Upper lobe of left lung (tissue), 6 donors: ENCODE data around the gene HNRNPAB. TPM values are rescaled to one million over a fixed set of nuclear protein-coding genes. Genes with fewer than 3 reads are reported as not detected.
"Not testable (repeated sequence)": the region's sequence is repeated elsewhere in the genome, so short reads cannot be mapped to it uniquely, and the experiment has no call there.

Source experiments
- ATAC-seq, 2 donors: fragments of 200-7000 bp; cut with Tn5 transposase; one replicate each; pipeline ENCODE4 v1.9.1; 2022; ENCODE audit warnings: mild to moderate bottlenecking in 2 of 2, moderate library complexity in 2 of 2; ENCODE audit not compliant: low FRiP score in 2 of 2
- DNase-seq, 2 donors: peaks; one replicate each; pipeline ENCODE4 v3.0.0-alpha.2; 2019 to 2020
- H3K27ac ChIP-seq, 4 donors: fragments of 200-600 bp; sonication (generic); one replicate each; pipeline ENCODE4 v1.5.1; 2016 to 2019
- H3K27me3 ChIP-seq, 4 donors: fragments of 200-600 bp; sonication (generic); one replicate each; pipeline ENCODE4 v1.5.1; 2017 to 2019
- H3K36me3 ChIP-seq, 4 donors: fragments of 200-600 bp; sonication (generic); one replicate each; pipeline ENCODE4 v1.5.1; 2016 to 2019
- H3K4me1 ChIP-seq, 4 donors: fragments of 200-600 bp; sonication (generic); one replicate each; pipeline ENCODE4 v1.5.1; 2018 to 2019
- H3K4me3 ChIP-seq, 4 donors: fragments of 200-600 bp; sonication (generic); one replicate each; pipeline ENCODE4 v1.5.1; 2017 to 2019; ENCODE audit warnings: mild to moderate bottlenecking in 2 of 4, moderate library complexity in 1 of 4
- H3K9me3 ChIP-seq, 4 donors: fragments of 200-600 bp; sonication (generic); one replicate each; pipeline ENCODE4 v1.5.1; 2018 to 2019
- EP300 ChIP-seq, 4 donors: sonication (generic); formaldehyde crosslinking; IDR thresholded peaks; one replicate each; pipeline ENCODE4 v1.5.1; 2017; ENCODE audit warnings: antibody characterized with exemption in 4 of 4, control low read depth in 2 of 4
- POLR2A ChIP-seq, 4 donors: fragments of 450-650 bp; IDR thresholded peaks; one replicate each; pipeline ENCODE4 v1.5.1; 2016 to 2017; ENCODE audit warnings: antibody characterized with exemption in 4 of 4, mild to moderate bottlenecking in 2 of 4
- POLR2AphosphoS5 ChIP-seq, 2 donors: sonication (generic); formaldehyde crosslinking; IDR thresholded peaks; one replicate each; pipeline ENCODE4 v1.5.1; 2017; ENCODE audit warnings: antibody characterized with exemption in 2 of 2
- WGBS, 2 donors: methylation state at CpG; one replicate each; pipeline ENCODE4 v1.1.5; 2017 to 2018; 5-methylcytosine and 5-hydroxymethylcytosine counted together
- total RNA-seq, 6 donors: library from RNA; depleted of rRNA in 4 of 6; stranded (reverse); fragments of >200 nt in 4 of 6; gene quantifications; one replicate each; pipeline versions ENCODE4 v1.1.0 to v1.2.1, GENCODE V29; 2016 to 2021
- TF ChIP-seq, protein P1 (sequence below), 6 experiments: fragments of 450-650 bp in 4 of 6; fragments of 200-600 bp in 2 of 6; sonication (generic) in 2 of 6; IDR thresholded peaks; one replicate each; pipeline ENCODE4 v1.5.1; 2016 to 2019; ENCODE audit warnings: antibody characterized with exemption in 6 of 6
- donor health status: DM: no; HTN: no; CAD: no; lungs with moderate emphysema.
- donor health status: DM: no; HTN: yes; CAD: no; lungs with severe emphysema.

HNRNPAB gene
- total RNA-seq, 6 donors from 2014 or later, result 61.8 to 133 (median 97.7) TPM

DNA sequence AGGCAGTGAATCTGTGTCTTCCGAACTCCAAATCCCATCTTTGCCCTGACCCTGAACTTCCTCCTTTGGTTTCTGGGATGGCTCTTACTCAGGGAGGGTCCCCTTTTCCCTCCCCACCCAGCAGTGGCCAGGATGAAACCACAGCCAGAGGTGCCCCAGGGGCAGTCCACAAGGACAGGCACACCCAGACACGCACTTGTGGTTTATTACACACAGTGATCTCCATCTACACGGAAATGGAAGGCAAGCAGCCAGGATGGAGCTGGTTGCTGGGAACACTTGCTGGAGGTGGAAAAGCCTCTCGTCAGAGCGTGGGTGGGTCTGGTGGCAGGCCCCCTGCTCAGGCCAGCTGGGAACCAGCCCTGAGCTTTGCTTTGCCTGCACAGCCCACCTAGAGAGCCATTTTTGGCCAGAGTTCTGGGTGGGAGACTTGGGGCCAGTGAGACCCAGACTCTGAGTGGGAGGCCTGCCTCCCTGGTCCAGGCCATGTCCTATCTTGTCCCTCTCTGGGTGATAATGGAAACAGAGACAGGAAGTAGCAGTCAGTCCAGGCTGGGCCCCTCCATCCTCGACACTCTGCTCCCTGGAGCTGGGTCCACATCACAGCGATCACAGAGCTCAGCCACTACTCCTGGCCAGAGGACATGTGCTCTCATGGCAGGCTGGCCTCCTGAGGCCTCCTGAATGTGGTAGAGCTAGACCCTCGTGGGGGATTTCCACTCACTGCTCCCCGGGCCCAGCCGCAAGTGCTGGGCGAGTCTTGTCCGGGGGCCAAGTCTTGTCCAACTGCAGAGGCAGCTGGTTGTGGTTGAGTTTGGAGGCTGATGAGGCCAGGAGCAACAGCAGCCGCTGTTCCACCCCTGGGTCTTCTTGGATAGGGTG, 33.3 kb downstream of the HNRNPAB start:
- Histone ChIP-seq H3K4me3 (no peak overlapping the region), H3K27ac (peak overlapping the region in 3 of 4 donors; percentile 41 to 91 (median 82)), H3K36me3 (no peaks in the 10 kb centered on the region), H3K4me1 (peaks cover 53 to 82% (median 60%) of the 10 kb centered on the region in 4 donors), H3K27me3 (no peaks in the 10 kb centered on the region), H3K9me3 (no peaks in the 10 kb centered on the region)
- WGBS, 2 donors, result 66 to 75% methylated on average over 2 to 13 of the region's 13 CpGs
- ATAC-seq, result peak in 1 of 2 donors; percentile 24
- TF ChIP-seq, protein P1, sequence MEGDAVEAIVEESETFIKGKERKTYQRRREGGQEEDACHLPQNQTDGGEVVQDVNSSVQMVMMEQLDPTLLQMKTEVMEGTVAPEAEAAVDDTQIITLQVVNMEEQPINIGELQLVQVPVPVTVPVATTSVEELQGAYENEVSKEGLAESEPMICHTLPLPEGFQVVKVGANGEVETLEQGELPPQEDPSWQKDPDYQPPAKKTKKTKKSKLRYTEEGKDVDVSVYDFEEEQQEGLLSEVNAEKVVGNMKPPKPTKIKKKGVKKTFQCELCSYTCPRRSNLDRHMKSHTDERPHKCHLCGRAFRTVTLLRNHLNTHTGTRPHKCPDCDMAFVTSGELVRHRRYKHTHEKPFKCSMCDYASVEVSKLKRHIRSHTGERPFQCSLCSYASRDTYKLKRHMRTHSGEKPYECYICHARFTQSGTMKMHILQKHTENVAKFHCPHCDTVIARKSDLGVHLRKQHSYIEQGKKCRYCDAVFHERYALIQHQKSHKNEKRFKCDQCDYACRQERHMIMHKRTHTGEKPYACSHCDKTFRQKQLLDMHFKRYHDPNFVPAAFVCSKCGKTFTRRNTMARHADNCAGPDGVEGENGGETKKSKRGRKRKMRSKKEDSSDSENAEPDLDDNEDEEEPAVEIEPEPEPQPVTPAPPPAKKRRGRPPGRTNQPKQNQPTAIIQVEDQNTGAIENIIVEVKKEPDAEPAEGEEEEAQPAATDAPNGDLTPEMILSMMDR (IDR thresholded peaks at IDR 0.05), result no peak
- no peak for TF ChIP-seq POLR2A (IDR thresholded peaks at IDR 0.05)
- no peak for TF ChIP-seq POLR2AphosphoS5 (IDR thresholded peaks at IDR 0.05)
- TF ChIP-seq EP300 (IDR thresholded peaks at IDR 0.05), result no peak
- no peak for DNase-seq

DNA sequence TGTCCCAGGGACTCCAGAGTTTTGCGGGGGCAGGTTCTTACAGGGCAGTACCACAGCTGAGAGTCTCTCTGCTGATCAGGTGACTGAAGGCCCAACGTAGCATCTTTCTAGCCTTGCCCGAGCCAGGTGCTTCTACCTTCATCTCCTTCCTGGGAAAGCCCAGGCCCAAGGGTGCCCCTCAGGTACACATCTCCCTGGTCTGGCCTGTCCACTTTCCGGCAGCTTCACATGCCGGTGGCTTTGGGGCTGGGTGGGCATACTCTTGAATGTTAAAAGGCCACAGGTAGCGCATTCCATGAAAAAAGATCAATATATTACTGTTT, 33.9 kb downstream of the HNRNPAB start:
- peak overlapping the region; percentile 28 to 91 (median 80) for H3K27ac ChIP-seq

DNA sequence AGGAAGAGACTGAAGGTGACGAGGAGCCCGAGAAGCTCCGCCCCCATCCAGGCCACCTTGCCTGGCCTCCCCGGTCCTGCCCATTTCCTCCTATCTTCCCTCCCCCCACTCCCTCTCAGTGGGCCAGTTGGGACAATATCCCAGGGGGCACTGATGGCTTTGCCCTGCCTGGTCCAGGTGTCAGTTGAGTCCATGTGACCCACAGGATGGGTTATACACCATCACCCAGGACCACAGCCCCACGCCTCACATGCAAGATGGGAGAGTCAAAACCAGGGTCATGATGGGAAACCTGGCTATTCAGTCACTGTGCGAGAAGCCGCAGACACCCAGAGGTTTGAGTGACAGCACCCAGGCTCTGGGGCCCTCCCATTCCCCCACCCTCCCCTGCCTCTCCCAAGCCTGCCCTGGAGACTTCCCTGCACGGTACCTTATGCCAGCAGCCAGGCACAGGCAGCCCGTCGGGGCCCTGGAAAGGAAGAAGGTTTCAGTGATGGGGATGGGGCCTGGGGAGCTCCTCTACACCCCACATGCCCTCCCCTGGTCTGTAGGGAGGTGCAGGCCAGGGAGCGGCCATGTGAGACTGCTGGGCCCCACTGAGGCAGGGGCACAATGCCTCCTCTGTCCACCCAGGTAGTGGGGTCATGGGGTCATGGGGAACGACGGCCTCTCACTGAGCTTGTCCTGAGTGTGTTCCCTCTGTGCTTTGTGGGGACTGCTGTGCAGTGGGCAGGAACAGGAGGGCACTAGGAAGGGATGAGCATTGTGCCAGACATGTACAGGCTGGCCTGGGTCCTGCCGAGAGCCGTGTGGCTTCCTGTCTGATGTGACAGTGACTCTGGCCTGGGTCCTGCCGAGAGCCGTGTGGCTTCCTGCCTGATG, 34.6 kb downstream of the HNRNPAB start:
- WGBS, 2 donors, result 55 to 58% methylated on average over 11 to 17 of the region's 17 CpGs
- Histone ChIP-seq H3K27me3 (no peaks in the 10 kb centered on the region), H3K36me3 (no peaks in the 10 kb centered on the region), H3K4me1 (peaks cover 51 to 73% (median 57%) of the 10 kb centered on the region in 4 donors), H3K4me3 (no peak overlapping the region), H3K9me3 (no peaks in the 10 kb centered on the region), H3K27ac (peak overlapping the region; percentile 77 to 91 (median 80))
- ATAC-seq (no peak), DNase-seq (no peak)
- TF ChIP-seq EP300 (IDR thresholded peaks at IDR 0.05) (no peak), POLR2A (IDR thresholded peaks at IDR 0.05) (no peak), POLR2AphosphoS5 (IDR thresholded peaks at IDR 0.05) (no peak)
- TF ChIP-seq, protein P1 (IDR thresholded peaks at IDR 0.05), result no peak

More for the DNA sequence above, 33.9 kb downstream of the HNRNPAB start:
- H3K36me3 ChIP-seq, result no peaks in the 10 kb centered on the region
- H3K4me1 ChIP-seq, result peaks cover 51 to 76% (median 57%) of the 10 kb centered on the region in 4 donors
- DNase-seq (no peak), ATAC-seq (no peak)
- no peaks in the 10 kb centered on the region for H3K9me3 ChIP-seq
- no peak overlapping the region for H3K4me3 ChIP-seq
- no peaks in the 10 kb centered on the region for H3K27me3 ChIP-seq
- TF ChIP-seq EP300 (IDR thresholded peaks at IDR 0.05) (no peak), POLR2AphosphoS5 (IDR thresholded peaks at IDR 0.05) (no peak), POLR2A (IDR thresholded peaks at IDR 0.05) (no peak)
- TF ChIP-seq, protein P1 (IDR thresholded peaks at IDR 0.05), result no peak
- WGBS, 2 donors, result 93 to 98% methylated on average over 3 to 6 of the region's 6 CpGs

DNA sequence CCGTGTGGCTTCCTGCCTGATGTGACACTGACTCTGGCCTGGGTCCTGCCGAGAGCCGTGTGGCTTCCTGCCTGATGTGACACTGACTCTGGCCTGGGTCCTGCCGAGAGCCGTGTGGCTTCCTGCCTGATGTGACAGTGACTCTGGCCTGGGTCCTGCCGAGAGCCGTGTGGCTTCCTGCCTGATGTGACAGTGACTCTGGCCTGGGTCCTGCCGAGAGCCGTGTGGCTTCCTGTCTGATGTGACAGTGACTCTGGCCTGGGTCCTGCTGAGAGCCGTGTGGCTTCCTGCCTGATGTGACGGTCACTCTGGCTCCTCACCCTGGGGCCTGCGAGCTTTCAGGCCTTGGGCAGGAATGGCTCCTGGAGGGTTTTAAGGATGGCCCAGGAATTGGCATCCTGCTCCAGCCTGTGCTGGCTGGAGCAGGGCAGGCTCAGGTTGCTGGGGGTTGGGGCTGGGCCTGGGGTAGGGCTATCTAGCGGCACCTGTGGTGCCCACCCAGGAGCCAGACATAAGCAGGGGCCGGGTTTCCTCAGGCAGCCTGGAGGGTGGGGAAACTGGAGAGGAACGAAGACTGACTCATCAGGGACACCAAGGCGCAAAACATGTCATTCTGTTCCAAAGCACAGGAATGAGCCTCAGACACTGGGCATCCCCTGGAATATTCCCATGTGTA, 35.4 kb downstream of the HNRNPAB start:
- H3K9me3 ChIP-seq, H3K4me3 ChIP-seq, H3K36me3 ChIP-seq, DNase-seq, H3K27me3 ChIP-seq: not testable (repeated sequence)
- ATAC-seq, result peak in 1 of 2 donors; percentile 3
- H3K27ac ChIP-seq, result peak overlapping the region; percentile 77 to 91 (median 80)
- H3K4me1 ChIP-seq, result peaks cover 49 to 66% (median 53%) of the 10 kb centered on the region in 4 donors
- WGBS, 2 donors, result 40 to 68% methylated on average over 4 to 8 of the region's 16 CpGs
